Adipocyte (in vitro differentiated cells): ENCODE results near the gene PRODH2.

Source experiments
- DNase-seq: peaks from one replicate; pipeline ENCODE4 v3.0.0-alpha.2; 2015; ENCODE audit warnings: low read depth
- H3K27me3 ChIP-seq: replicated peaks from 2 replicates; pipeline ENCODE4 v1.7.0; 2013; ENCODE audit warnings: mild to moderate bottlenecking, low read length, moderate library complexity; ENCODE audit not compliant: control insufficient read depth, insufficient read depth
- H3K36me3 ChIP-seq: 2 replicates; pipeline ENCODE4 v1.7.0; 2013; ENCODE audit warnings: low read length, mild to moderate bottlenecking, moderate library complexity; ENCODE audit not compliant: control insufficient read depth, insufficient read depth, severe bottlenecking
- H3K4me1 ChIP-seq: 2 replicates; pipeline ENCODE4 v1.7.0; 2013; ENCODE audit warnings: mild to moderate bottlenecking, low read length, moderate library complexity; ENCODE audit not compliant: control insufficient read depth, insufficient read depth
- H3K4me3 ChIP-seq: 2 replicates; pipeline ENCODE4 v1.7.0; 2013; ENCODE audit warnings: mild to moderate bottlenecking, low read length, moderate library complexity
- H3K9ac ChIP-seq: 2 replicates; pipeline ENCODE4 v1.7.0; 2013; ENCODE audit warnings: mild to moderate bottlenecking, low read length, moderate library complexity
- H3K9me3 ChIP-seq: 2 replicates; pipeline ENCODE4 v1.7.0; 2013; ENCODE audit warnings: mild to moderate bottlenecking, low read length, moderate library complexity; ENCODE audit not compliant: control insufficient read depth

PRODH2 gene

GRCh38 chr19:35851213-35852028 is 38.8 kb upstream of the PRODH2 start:
- Histone ChIP-seq H3K4me3 (no peak overlapping the region), H3K4me1 (peaks cover 2% of the 10 kb centered on the region), H3K27me3 (peaks cover 75% of the 10 kb centered on the region), H3K9ac (no peak overlapping the region), H3K36me3 (no peaks in the 10 kb centered on the region), H3K9me3 (no peaks in the 10 kb centered on the region)
- DNase-seq, result no peak

- no peak overlapping the region for H3K9ac ChIP-seq
- peaks cover 76% of the 10 kb centered on the region for H3K27me3 ChIP-seq
- no peak overlapping the region for H3K4me3 ChIP-seq
- no peak for DNase-seq
- H3K36me3 ChIP-seq, result no peaks in the 10 kb centered on the region
- H3K9me3 ChIP-seq, result no peaks in the 10 kb centered on the region
- peaks cover 7% of the 10 kb centered on the region for H3K4me1 ChIP-seq
Measured at GRCh38 chr19:35848919-35849505, 36.4 kb upstream of the PRODH2 start.

- Histone ChIP-seq H3K27me3 (peaks cover 80% of the 10 kb centered on the region), H3K9me3 (no peaks in the 10 kb centered on the region), H3K4me1 (peaks cover 7% of the 10 kb centered on the region), H3K4me3 (no peak overlapping the region), H3K36me3 (no peaks in the 10 kb centered on the region), H3K9ac (no peak overlapping the region)
- DNase-seq, result no peak
Measured at GRCh38 chr19:35848486-35848885, 35.8 kb upstream of the PRODH2 start.

GRCh38 chr19:35847911-35848310 is 35.3 kb upstream of the PRODH2 start:
- no peaks in the 10 kb centered on the region for H3K36me3 ChIP-seq

GRCh38 chr19:35846038-35846668 is 33.5 kb upstream of the PRODH2 start:
- Histone ChIP-seq H3K9ac (no peak overlapping the region), H3K4me3 (no peak overlapping the region), H3K9me3 (peaks cover 11% of the 10 kb centered on the region), H3K36me3 (no peaks in the 10 kb centered on the region), H3K4me1 (peaks cover 7% of the 10 kb centered on the region), H3K27me3 (peaks cover 79% of the 10 kb centered on the region)
- no peak for DNase-seq

More at GRCh38 chr19:35847911-35848310, 35.3 kb upstream of the PRODH2 start:
- no peak for DNase-seq
- H3K4me1 ChIP-seq, result peaks cover 7% of the 10 kb centered on the region
- H3K9ac ChIP-seq, result no peak overlapping the region
- H3K9me3 ChIP-seq, result peaks cover 3% of the 10 kb centered on the region
- no peak overlapping the region for H3K4me3 ChIP-seq
- peaks cover 80% of the 10 kb centered on the region for H3K27me3 ChIP-seq

GRCh38 chr19:35845215-35846037 is 32.8 kb upstream of the PRODH2 start:
- no peak for DNase-seq
- peak overlapping the region; percentile 44 for H3K4me3 ChIP-seq
- H3K9me3 ChIP-seq, result peaks cover 11% of the 10 kb centered on the region

GRCh38 chr19:35844482-35845214 is 32.0 kb upstream of the PRODH2 start:
- Histone ChIP-seq H3K9ac (no peak overlapping the region), H3K4me3 (peak overlapping the region; percentile 44), H3K9me3 (peaks cover 12% of the 10 kb centered on the region), H3K27me3 (peaks cover 65% of the 10 kb centered on the region), H3K36me3 (no peaks in the 10 kb centered on the region), H3K4me1 (peaks cover 7% of the 10 kb centered on the region)
- DNase-seq, result no peak

More at GRCh38 chr19:35845215-35846037, 32.8 kb upstream of the PRODH2 start:
- Histone ChIP-seq H3K36me3 (no peaks in the 10 kb centered on the region), H3K27me3 (peaks cover 72% of the 10 kb centered on the region), H3K9ac (no peak overlapping the region), H3K4me1 (peaks cover 7% of the 10 kb centered on the region)

GRCh38 chr19:35843676-35844481 is 31.2 kb upstream of the PRODH2 start:
- Histone ChIP-seq H3K27me3 (peaks cover 57% of the 10 kb centered on the region), H3K9ac (no peak overlapping the region), H3K4me3 (no peak overlapping the region), H3K4me1 (peaks cover 7% of the 10 kb centered on the region), H3K36me3 (no peaks in the 10 kb centered on the region), H3K9me3 (peaks cover 20% of the 10 kb centered on the region)
- no peak for DNase-seq

GRCh38 chr19:35842666-35843272 is 30.1 kb upstream of the PRODH2 start:
- no peak overlapping the region for H3K9ac ChIP-seq
- H3K36me3 ChIP-seq, result no peaks in the 10 kb centered on the region
- H3K4me1 ChIP-seq, result peaks cover 7% of the 10 kb centered on the region
- peaks cover 52% of the 10 kb centered on the region for H3K27me3 ChIP-seq
- H3K4me3 ChIP-seq, result no peak overlapping the region
- no peak for DNase-seq
- H3K9me3 ChIP-seq, result peaks cover 23% of the 10 kb centered on the region
